ENCODE measurements around the gene FHAD1.

Gene FHAD1

GRCh38 chr1:15341634-15342407 lies 94.8 kb downstream of the FHAD1 start:
- in situ Hi-C loops (cut with HindIII; ENCODE audit: low sequenced_read_pairs), result no loop called here

- in situ Hi-C loops (cut with HindIII; ENCODE audit: low sequenced_read_pairs), result no loop called here
Observed at GRCh38 chr1:15342408-15342967, 95.5 kb downstream of the FHAD1 start.

GRCh38 chr1:15343099-15343498 lies 96.1 kb downstream of the FHAD1 start:
- in situ Hi-C loops (cut with HindIII; ENCODE audit: low sequenced_read_pairs), result no loop called here

GRCh38 chr1:15343729-15344128 lies 96.7 kb downstream of the FHAD1 start:
- in situ Hi-C loops (cut with HindIII; ENCODE audit: low sequenced_read_pairs), result no loop called here

- in situ Hi-C loops (cut with HindIII; ENCODE audit: low sequenced_read_pairs), result no loop called here
Observed at GRCh38 chr1:15344380-15344779, 97.4 kb downstream of the FHAD1 start.

GRCh38 chr1:15344800-15345704 lies 98.0 kb downstream of the FHAD1 start:
- in situ Hi-C loops (cut with HindIII; ENCODE audit: low sequenced_read_pairs), result no loop called here

- in situ Hi-C loops (cut with HindIII; ENCODE audit: low sequenced_read_pairs), result no loop called here
Observed at GRCh38 chr1:15345705-15346345, 98.8 kb downstream of the FHAD1 start.

- in situ Hi-C loops (cut with HindIII; ENCODE audit: low sequenced_read_pairs), result no loop called here
Observed at GRCh38 chr1:15346346-15347030, 99.5 kb downstream of the FHAD1 start.

GRCh38 chr1:15347182-15347581 lies 100.2 kb downstream of the FHAD1 start:
- in situ Hi-C loops (cut with HindIII; ENCODE audit: low sequenced_read_pairs), result no loop called here

- in situ Hi-C loops (cut with HindIII; ENCODE audit: low sequenced_read_pairs), result no loop called here
Observed at GRCh38 chr1:15348648-15349047, 101.6 kb downstream of the FHAD1 start.

GRCh38 chr1:15349133-15349532 lies 102.1 kb downstream of the FHAD1 start:
- in situ Hi-C loops (cut with HindIII; ENCODE audit: low sequenced_read_pairs), result no loop called here

GRCh38 chr1:15350151-15350550 lies 103.1 kb downstream of the FHAD1 start:
- in situ Hi-C loops (cut with HindIII; ENCODE audit: low sequenced_read_pairs), result no loop called here

GRCh38 chr1:15350551-15351200 lies 103.7 kb downstream of the FHAD1 start:
- in situ Hi-C loops (cut with HindIII; ENCODE audit: low sequenced_read_pairs), result no loop called here

- in situ Hi-C loops (cut with HindIII; ENCODE audit: low sequenced_read_pairs), result no loop called here
Observed at GRCh38 chr1:15351310-15351709, 104.3 kb downstream of the FHAD1 start.

- in situ Hi-C loops (cut with HindIII; ENCODE audit: low sequenced_read_pairs), result no loop called here
Observed at GRCh38 chr1:15352128-15352957, 105.3 kb downstream of the FHAD1 start.

GRCh38 chr1:15353839-15354579 lies 107.0 kb downstream of the FHAD1 start:
- in situ Hi-C loops (cut with HindIII; ENCODE audit: low sequenced_read_pairs), result no loop called here

- in situ Hi-C loops (cut with HindIII; ENCODE audit: low sequenced_read_pairs), result no loop called here
Observed at GRCh38 chr1:15354580-15354965, 107.5 kb downstream of the FHAD1 start.

GRCh38 chr1:15355968-15356625 lies 109.1 kb downstream of the FHAD1 start:
- in situ Hi-C loops (cut with HindIII; ENCODE audit: low sequenced_read_pairs), result no loop called here
